GM19438 (cell line): ENCODE measurements around the gene GID8.

Experiments used
- ATAC-seq: cut with Tn5 transposase; IDR thresholded peaks from one replicate; pipeline ENCODE4 v1.9.1; 2021; ENCODE audit warnings: low read depth; ENCODE audit not compliant: unreplicated experiment

Gene GID8

GRCh38 chr20:62967628-62968351 lies 29.8 kb downstream of the GID8 start:
- no peak for ATAC-seq

GRCh38 chr20:62968378-62969178 lies 30.6 kb downstream of the GID8 start:
- no peak for ATAC-seq

- no peak for ATAC-seq
These were observed 31.3 kb downstream of the GID8 start for GRCh38 chr20:62969179-62969760.

- ATAC-seq, result no peak
These were observed 32.0 kb downstream of the GID8 start for GRCh38 chr20:62969939-62970306.

GRCh38 chr20:62970307-62971210 lies 32.6 kb downstream of the GID8 start:
- no peak for ATAC-seq

- no peak for ATAC-seq
These were observed 33.4 kb downstream of the GID8 start for GRCh38 chr20:62971211-62971949.

GRCh38 chr20:62971950-62972844 lies 34.2 kb downstream of the GID8 start:
- ATAC-seq, result peak; percentile 59

- ATAC-seq, result no peak
These were observed 35.1 kb downstream of the GID8 start for GRCh38 chr20:62972845-62973745.

- ATAC-seq, result no peak
These were observed 37.4 kb downstream of the GID8 start for GRCh38 chr20:62975251-62975760.

- ATAC-seq, result no peak
These were observed 38.0 kb downstream of the GID8 start for GRCh38 chr20:62975812-62976508.

GRCh38 chr20:62976886-62977285 lies 38.9 kb downstream of the GID8 start:
- ATAC-seq, result no peak

- ATAC-seq, result peak; percentile 53
These were observed 39.9 kb downstream of the GID8 start for GRCh38 chr20:62977613-62978560.

GRCh38 chr20:62978561-62978943 lies 40.6 kb downstream of the GID8 start:
- ATAC-seq, result no peak

GRCh38 chr20:62979310-62979709 lies 41.4 kb downstream of the GID8 start:
- no peak for ATAC-seq

- ATAC-seq, result no peak
These were observed 42.0 kb downstream of the GID8 start for GRCh38 chr20:62979876-62980373.

- ATAC-seq, result no peak
These were observed 42.5 kb downstream of the GID8 start for GRCh38 chr20:62980380-62980960.
